HG03103 (cell line): ENCODE measurements around the gene CCNY.
A peak's percentile ranks its signal among the peaks of the same experiment; 100 is the strongest.

Experiments used
- ATAC-seq: cut with Tn5 transposase; IDR thresholded peaks from one replicate; pipeline ENCODE4 v1.9.1; 2021; ENCODE audit warnings: low read depth; ENCODE audit not compliant: unreplicated experiment

Gene CCNY

DNA sequence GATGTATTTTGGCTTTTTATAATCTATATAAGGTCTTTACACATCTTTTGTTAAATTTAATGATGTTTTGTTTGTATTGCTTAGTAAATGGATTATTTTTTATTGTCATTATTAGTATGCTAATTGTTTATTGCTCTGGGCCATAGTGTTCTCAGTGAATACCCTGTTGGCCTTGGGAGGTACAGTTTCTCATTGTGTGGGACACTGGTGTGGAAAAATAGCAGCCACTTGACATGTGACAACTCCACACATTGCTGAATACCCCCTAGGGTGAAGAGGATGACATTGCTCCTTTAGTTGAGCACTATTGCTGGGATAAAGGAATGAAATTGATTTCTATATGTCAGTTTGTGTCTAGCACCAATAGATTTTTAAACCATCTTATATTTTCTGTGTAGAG is 130.9 kb downstream of the CCNY start:
- ATAC-seq, result no peak

DNA sequence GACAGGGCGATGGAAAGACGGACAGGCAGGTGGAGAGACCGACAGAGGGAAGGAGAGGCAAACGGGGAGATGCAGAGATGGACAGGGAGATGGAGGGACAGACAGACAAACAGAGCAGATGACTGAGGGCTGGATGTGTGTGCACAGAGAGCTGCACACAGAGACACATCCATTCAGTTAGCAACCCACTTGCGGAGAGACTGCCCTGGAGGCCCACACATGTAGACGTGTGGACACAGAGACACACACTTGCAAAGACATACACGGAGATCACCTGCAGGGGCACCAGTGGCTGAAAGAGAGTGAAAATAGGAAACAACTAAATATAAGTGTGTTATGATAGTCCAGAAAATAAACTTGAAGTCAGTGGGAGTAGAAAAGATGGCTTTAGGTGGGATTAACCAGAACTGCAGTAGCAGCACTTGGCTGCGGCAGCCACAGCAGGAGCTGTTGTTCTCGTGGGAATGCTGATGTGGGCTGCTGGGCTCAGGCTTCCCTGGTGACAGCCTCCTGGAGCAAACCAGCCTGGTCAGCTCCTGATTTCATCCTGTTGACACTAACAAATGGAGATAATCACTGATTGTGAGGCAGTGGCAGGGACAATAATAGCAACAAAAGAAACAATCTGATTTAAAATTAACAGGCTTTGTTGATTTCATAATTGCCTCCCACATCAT is 134.1 kb downstream of the CCNY start:
- ATAC-seq, result no peak

DNA sequence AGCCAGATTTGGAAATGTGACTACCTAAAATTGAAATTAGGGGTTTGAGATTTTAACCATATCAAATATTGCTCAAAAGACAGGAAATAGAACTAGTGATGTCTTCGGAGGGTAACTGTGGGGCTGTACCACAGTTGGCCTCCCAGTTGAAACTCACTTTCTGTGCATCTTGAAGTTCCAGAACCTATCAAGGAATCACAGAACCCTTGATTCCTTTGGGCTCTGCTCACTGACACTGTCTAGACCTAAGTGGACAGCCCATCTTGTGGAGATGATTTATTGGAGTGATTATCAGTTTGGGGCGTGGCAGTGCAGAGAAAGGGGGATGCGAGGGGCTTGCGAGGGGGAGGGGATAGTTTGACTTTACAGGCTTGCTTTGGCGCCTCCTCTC is 134.6 kb downstream of the CCNY start:
- ATAC-seq, result no peak

DNA sequence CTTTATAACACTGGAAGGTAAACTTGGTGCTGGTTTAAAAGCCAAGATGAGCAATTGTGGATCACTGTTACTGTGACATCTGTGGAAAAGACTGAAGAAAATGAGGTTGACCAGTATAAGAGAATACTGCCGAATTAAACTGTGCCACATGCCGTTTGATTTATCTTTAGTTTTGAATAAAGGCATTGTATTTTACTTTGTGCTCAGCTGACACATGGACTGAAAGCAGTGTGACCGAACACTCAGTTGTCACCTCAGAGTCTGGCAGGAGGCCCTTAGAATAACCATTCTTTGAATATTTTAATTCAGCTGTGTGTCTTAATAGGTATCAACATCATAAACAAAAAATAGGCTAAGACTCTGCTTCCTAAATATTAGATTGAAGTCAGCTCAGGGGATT is 135.1 kb downstream of the CCNY start:
- ATAC-seq, result no peak

DNA sequence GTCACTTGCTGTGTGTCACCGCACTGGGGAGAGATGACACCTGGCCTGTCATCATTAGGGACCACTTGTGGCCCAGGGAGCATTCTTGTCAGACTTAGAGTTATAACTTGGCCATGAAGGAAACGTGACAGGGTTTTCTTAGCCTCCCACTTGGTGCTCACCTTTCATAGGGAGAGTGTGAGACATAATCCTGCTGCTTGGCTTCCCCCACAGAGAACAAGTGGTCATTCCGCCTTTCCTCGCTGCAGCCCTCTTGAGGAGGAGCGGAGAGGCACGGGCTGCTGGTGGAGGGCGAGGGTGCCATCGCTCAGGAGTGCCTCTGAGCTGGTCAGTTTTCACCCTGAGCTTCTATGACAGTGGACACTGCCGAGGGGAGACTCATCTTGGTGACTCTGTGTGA is 143.8 kb downstream of the CCNY start:
- ATAC-seq, result no peak

DNA sequence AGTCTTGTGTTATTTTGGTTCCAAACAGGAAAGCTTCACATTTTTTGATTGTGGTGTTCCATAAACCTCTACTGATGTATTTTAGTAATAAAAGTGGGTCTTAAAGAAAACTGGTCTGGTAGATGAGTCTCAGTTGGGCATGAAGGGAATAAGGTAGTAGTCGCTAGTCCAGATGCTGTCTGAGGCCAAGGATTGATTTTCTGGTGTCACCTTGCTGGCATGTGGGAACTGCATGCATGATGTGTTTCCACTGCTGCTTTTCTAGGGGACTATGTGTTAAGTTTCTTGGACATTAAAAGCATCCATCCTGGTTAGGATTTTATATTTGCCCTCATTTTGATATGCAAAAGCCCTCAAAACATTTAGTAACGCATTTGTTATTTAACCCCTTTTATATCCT is 145.1 kb downstream of the CCNY start:
- ATAC-seq, result no peak

DNA sequence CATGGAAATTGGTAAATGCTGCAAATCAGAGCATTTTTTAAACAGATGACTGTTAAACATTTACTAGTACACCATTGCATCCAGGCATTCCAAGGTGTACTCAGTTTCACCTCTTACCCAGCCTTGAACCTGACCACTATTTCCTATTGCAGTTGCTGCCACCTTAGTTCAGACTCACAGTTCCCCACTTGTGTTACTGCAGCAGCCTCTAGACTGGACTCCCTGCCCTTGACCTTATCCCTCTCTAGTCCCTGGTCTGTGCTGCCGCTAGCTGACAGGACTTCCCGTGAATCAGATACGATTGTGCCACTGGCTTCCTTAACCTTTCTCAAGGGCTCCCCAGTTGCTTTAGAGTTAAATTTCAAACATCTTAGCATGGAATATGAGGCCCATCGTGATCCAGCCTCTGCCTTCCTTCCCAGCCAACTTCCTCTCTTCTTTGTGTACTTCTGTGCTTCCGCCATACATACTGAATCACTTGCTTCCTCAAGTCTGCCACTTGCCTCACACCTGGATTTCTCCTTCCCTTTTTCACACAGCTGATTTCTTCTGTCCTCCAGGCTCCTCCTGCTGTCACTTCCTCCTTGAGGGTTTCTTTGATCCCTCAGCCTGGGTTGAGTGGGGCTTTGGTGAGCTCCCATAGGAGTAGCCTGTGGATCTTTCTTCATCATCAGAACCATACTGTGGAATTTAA is 150.1 kb downstream of the CCNY start:
- no peak for ATAC-seq

DNA sequence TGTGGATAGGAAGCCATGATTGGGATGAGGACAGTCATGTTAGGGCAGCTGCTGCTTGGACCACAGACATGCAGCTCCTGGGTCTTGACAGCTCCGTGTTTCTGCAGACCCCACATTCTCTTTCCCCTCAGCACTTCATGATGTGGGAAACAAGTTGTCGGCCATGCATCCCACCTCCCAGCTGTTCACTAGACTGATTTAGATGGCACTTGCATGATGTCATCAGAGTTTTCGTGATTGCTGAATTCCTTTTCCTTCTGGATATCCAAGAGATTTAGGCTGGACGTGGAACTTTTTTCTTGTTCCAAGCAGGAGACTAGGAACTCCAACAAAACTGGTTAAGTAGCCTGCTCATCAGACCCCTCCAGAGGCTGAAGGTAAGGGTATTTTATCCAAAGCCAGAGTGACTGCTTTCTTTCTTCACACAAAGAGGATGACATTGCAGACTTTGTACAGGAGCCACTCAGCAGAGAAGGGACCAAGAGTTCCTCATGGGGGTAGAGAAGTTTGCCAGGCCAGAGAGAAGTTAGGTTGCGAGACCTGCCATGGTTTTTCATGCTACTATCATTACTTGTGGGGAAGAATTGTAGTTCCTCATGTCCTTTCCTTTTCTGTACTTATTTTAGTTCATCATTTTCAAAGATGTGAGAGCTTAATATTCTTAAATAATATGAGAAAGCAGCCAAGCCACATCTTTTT is 151.2 kb downstream of the CCNY start:
- no peak for ATAC-seq

DNA sequence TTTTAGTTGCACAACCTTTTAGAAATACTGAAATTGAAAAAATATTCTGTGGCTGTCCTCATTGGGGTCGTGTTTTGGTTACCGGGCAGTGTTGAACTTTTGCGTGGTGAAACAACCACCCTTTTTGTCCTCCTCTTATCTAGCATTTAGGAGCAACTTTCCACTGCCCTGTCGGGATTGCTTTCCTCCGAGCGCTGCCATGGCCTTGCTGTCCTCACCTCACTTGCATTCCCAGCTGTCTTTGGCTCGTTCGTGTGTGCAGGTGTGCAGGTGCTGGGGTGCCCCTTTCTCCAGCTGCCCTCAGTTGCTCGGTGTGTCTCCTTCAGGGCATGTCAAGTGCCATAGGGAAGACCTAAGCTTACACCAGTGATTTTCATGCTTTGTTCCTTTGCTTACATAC is 151.9 kb downstream of the CCNY start:
- no peak for ATAC-seq

DNA sequence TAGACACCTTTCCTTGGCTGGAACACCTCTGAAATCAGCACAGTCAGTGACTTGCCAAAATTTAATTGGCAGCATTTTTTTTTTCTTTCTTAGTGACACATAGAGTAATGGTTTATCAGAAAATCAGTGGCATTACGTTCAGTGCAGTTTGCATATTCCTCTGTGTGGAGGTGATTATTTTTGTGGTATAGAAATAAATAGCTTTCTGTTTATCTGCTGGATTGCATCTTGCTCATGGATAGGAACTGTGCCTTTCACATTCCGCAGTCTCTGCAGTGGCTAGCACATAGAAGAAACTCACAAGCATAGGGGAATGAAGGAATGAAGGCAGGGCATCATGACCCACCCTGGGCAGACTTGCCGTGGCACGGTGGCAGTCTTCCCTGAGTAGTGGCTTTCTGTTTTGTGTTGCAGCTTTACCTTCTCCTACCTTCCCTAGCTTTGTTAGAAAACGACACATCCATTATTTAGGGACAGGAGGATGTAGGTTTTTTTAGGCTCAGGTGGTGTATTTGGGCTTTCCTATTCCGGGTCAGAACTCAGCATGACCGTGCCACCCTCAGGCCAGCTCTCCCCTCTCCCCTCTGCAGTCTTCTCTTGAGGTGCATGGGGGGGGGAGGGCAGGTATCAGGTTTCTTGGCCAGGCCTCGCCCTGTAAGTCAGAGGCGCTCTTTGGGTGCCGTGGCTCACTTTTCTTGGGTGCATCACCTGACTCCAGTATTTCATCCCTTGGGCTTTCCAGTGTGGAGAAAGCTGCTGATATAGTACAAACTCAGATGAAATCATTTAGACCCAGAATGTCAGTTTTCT is 156.3 kb downstream of the CCNY start:
- no peak for ATAC-seq

DNA sequence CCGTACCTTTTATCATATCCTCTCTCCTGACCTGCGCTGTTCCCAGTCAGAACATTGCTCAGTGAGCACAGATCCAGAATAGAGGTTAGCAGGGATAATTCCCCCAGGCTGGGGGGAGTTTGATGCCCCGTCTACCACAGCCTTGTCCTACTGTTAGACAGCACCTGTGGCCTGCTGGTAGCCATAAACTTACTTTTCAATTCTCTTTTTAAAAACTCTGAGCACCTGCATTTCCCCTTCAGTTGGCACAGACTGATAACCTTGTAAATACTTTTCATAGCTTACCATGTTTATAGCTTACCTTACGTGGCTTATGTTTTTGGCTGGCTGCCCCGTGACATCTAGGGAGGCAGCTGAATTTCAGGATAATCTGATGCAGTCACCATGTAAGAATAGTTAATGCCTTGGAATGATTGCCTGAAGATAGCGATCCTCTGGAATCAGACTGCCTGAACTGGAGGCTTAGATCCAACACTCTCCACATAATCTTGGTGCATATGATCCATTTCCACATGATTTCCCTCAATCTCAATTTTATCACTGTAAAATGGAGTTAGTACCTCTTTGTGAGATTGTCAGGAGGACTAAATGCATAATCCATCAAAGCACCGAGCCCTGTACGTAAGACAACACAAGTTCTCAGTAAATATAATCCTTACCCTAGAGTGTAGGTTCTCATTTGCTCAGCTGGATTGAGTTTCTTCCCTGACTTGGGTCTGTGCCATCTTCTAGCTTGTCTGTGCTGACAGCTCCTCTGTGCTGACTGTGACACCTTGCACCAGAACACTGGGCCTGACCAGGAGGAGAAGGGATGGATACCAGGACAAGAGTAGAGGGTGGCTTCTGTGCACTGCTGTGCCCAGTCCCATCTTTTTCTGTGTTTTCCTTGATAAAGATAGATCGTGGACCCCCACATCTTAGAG is 157.1 kb downstream of the CCNY start:
- no peak for ATAC-seq

DNA sequence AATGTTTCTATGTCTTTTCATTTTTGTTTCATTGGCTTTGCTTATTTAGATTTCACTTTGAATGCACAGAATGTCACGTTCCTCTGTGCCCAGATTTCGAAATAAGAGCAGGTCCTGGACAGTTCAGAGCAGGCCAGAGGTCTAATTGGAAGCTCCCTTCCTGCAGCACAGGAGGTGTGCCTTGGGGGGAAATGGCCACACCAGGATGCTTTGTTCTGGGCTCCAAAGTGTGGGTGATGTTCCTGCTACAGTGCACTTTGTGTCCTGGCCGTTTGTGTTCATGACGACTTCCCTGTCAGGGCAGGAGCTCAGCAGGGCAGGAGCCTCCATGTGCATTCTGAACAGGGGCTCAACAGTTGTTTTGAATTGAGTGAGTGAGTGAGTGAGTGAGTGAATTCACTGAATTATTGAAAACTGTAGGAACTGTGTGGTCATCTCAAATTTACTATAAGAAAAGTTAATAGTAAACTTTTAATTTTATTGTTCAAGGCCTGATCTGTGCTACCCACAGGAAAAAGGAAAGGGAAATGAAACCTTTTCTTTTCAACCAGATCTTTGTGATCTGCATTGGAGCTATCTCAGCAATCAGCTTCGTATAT is 159.3 kb downstream of the CCNY start:
- ATAC-seq, result peak; percentile 55

DNA sequence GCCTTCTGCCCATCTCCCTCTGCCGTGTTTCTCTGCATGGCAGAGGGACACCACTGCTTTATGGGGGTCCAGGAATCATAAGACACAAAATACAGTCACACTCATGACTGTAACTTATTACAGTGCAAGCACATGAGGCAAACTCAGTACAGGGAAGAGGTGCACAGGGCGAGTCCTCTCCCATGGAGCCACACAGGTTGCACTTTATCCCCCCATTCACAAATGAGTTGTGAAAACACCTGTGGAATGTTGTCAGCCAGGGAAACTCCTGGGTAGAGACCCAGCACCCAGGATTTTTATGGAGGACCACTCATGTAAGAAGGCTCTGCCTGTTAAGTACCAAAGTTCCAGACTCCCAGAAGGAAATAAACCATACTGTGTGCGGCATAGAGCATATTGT is 161.6 kb downstream of the CCNY start:
- ATAC-seq, result no peak

DNA sequence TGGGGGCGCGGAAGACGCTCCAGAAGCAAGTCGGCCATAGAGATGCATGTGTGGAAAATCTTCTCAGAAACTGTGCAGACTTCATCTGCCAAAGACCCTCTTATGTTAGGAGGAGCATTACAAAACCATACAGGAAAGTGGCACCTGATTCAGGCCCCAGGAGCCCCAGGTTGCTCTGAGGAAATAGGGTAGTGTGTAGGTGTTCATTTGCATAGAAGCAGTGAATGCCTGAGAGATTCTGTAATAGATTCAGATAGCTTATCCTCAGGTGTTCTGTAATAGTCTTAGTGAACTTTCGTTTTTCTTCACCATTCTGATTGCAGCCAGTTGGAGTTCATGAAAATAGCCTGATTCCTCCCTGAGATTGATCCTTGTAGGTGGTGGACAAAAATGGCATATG is 162.4 kb downstream of the CCNY start:
- peak; percentile 68 for ATAC-seq

DNA sequence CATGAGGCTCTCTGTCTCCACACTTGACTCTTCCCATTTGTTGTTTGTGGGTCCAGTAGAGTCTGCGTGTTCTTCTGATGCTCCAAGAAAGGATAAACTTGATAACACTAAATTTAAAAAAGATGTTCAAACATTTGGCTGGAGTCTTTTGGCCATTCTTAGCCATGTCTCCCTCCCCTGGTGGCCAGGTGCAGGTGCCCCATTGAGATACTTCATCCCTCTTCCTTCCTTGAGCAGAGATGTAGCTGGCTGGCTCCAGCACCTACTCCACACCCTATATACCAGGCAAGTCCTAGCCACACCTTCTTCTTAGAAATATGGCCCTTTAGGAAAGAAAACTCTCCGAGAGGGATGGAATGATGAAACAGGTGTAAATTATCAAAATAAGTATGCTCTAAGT is 165.6 kb downstream of the CCNY start:
- ATAC-seq, result no peak

DNA sequence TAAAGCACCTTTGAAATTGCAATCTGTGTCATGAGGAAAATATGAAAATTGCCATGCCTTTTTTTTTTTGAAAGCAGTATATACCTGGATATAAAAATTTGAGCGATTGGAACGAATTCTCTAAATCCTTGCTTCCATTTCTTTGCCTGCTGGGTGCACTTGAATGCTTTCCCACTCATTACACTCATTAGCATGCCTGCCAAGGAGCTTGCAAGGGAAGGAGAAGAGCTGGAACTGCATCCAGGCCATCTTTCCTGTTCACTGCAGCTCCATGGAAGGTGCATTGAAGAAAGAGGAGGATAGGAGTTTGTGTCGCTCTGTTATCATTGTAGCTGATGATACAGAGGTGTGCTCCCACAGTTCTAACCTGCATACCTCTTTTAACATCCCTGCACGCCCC is 166.4 kb downstream of the CCNY start:
- no peak for ATAC-seq

DNA sequence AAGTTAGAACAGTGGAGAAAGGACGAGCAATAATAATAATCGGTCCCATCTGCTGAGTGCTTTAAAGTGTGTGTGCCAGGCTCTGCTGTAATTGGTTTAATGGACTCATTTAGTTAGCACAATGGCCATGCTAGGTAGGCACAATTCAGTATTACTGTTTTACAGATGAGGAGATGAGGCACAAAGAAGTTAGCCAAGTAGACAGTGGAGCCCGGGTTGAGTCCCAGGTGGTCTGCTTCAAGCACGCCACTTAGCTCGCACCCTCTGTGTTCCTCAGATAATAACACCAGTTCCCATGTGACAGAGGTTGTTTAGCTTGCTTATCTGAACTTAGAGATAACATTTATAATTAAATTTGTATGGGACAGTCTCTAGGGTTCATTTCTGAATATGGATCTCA is 167.3 kb downstream of the CCNY start:
- ATAC-seq, result no peak

DNA sequence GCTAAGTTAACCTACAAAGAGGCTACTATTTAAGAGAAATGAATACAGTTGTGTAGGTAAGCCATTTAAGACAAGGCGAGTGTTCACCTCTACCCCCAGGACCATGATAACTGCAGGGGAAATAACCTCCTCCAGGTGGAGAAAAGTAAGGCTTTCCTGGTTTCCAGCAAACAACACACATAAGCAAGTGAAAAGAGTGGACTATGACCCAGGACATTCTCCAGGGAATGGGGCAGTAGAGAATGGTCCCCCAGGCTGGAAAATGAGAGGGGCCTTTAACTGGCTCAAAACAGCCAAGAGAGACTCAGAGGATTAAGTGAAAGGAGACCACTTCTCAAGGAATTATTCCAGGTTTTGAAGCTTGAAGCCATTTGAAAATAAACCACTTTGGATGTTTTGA is 167.8 kb downstream of the CCNY start:
- ATAC-seq, result no peak

DNA sequence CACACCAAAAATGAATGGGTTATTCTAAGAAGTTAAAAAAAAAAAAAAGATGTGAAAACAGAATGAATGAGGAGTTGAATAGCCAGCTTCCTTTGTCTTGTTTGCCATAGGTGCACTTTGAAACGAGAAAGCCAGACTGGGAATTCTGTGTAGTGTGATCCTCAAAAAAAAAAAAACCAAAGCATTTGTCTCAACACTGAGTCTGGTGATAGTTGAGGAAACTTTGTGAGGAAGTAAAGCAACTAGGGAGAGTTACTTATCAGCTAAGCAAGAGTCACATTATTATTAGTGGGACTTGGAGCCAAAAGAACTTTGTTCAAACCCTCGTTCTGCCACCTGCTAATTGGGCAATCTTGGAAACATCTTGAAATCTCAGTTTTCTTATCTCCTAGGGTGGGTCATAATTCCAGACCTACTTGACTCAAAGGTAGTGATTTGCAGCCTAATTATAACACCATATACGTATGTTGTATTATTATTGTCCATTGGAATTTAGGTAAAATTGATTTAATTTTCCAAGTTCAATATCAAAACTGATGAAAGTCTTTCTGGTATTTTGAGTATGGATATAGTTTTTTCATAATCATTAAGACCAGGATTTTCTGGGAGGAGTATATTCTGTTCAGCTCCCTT is 169.0 kb downstream of the CCNY start:
- ATAC-seq, result no peak
